ENCODE measurements around the gene JUND. TPM values are rescaled to one million over a fixed set of nuclear protein-coding genes. Genes with fewer than 3 reads are reported as not detected.

Gene JUND
- total and polyA plus RNA-seq, 9 donors, result 75.1 to 178 (median 137) TPM

DNA sequence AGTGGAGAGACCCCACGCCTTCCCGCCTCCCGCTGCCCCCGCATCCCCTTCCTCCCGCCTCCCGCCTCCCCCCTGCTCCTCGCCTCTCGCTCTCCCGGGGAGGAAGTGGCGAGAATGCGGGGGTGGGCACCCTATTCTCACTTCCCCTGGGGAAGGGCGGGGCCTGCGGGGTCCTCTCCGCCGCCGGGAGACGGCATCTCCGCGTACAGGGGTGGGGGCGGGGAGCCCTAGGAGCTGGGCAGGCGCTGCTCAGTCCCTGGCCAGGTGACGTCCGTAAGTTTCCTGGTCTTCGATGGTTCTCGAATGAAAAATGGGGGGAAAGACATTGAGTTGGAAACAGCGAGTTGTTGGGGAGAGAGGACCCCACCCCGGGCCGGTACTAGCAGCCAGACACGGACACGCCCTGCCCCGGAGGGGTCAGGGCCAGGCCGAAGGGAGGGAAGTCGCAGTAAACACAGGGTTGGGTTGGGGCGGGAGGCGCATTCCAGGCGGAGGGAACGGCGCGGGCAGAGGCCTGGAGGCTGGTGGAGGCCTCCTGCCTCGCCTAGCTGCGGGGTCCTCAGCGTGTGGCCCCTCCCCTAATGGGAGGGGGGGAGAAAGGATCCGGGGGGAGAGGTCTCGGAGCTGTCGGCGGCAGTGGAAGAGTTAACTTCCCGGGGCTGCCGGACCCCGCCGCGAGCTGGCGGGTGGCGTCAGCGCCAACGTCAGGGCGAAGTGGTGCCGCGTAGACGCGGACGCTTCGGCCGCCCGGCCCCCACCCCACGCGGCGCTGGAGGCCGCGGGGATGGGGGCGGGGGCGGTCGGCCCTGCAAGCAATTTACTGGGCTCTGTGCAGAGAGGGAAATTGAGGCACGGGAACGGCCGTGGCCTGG lies 10.4 kb upstream of the JUND start:
- Histone ChIP-seq H3K4me1 (ENCODE audit: control insufficient read depth, insufficient read depth, low read length) (peaks cover 42% of the 10 kb centered on the region), H3K27me3 (ENCODE audit: control insufficient read depth, insufficient read depth, low read length) (no peaks in the 10 kb centered on the region), H3K36me3 (ENCODE audit: control insufficient read depth, insufficient read depth, low read length) (no peaks in the 10 kb centered on the region), H3K9me3 (replicated peaks; ENCODE audit: control insufficient read depth, low read depth, low read length) (no peaks in the 10 kb centered on the region), H3K27ac (ENCODE audit: low read length) (peak overlapping the region; percentile 95), H3K4me3 (ENCODE audit: low read length) (peak overlapping the region; percentile 68)
- DNase-seq, result peak; percentile 93
- under 1% methylated on average over 54 of the region's 75 CpGs for WGBS (ENCODE audit: insufficient coverage)

DNA sequence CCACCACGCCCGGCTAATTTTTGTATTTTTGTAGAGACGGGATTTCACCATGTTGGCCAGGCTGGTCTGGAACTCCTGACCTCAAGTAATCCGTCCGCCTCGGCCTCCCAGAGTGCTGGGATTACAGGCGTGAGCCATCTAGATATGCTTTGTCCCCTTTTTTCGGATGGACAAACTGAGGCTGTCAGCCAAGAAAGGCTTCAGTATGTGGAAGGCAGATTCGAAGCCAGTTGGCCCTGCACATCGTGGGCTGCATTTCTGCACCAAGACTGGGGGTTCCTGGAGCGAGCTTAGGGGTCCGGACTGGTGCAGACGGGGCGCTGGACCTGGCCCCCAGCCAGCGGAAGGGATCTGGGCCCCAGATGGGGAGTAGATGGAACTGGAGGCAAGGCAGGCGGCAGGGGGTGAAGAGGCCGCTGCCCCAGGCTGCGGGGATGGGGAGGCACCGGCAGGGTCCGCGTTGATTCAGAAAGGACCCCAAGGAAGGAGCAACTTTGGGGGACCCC lies 9.7 kb upstream of the JUND start:
- Histone ChIP-seq H3K27me3 (ENCODE audit: control insufficient read depth, insufficient read depth, low read length) (no peaks in the 10 kb centered on the region), H3K9me3 (replicated peaks; ENCODE audit: control insufficient read depth, low read depth, low read length) (no peaks in the 10 kb centered on the region), H3K4me1 (ENCODE audit: control insufficient read depth, insufficient read depth, low read length) (peaks cover 46% of the 10 kb centered on the region), H3K4me3 (ENCODE audit: low read length) (peak overlapping the region; percentile 68), H3K27ac (ENCODE audit: low read length) (peak overlapping the region; percentile 95), H3K36me3 (ENCODE audit: control insufficient read depth, insufficient read depth, low read length) (no peaks in the 10 kb centered on the region)
- 22% methylated on average over 13 of the region's 21 CpGs for WGBS (ENCODE audit: insufficient coverage)
- DNase-seq, result no peak

DNA sequence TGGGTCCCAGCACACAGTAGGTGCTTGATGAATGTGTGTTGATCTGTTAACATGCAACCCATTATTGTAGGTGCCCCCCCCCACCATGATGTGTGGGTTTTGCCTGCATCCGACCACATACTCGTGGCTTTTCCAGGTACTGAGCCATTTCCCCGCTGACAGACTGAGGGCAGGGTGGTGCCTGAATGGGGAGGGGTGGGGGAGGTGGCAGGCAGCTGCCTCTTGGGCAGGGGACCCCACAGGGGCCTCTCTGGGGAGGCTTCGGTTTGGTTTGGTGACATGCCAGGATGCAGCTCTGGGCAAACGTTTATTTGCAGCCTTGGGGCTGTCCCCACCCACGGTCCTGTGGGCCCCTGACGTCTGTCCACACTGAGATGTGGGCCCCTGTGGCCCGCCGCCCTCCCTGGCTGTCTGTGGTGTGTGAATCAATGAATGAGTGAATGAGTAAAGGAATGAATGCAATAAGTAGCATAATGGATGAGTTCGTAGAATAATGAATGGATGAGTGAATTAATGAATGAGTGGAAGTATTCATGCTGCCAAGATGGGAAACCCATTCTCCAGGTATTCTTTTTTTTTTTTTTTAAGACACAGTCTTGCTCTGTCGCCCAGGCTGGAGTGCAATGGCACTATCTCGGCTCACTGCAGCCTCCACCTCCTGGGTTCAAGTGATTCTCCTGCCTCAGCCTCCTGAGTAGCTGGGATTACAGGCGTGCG lies 9.0 kb upstream of the JUND start:
- H3K27ac ChIP-seq (ENCODE audit: low read length), result peak overlapping the region; percentile 45
- DNase-seq, result no peak
- no peaks in the 10 kb centered on the region for H3K9me3 ChIP-seq (replicated peaks; ENCODE audit: control insufficient read depth, low read depth, low read length)
- no peaks in the 10 kb centered on the region for H3K36me3 ChIP-seq (ENCODE audit: control insufficient read depth, insufficient read depth, low read length)
- WGBS (ENCODE audit: insufficient coverage), result 30% methylated on average over 4 of the region's 14 CpGs
- H3K4me3 ChIP-seq (ENCODE audit: low read length), result no peak overlapping the region
- H3K27me3 ChIP-seq (ENCODE audit: control insufficient read depth, insufficient read depth, low read length), result no peaks in the 10 kb centered on the region
- peaks cover 46% of the 10 kb centered on the region for H3K4me1 ChIP-seq (ENCODE audit: control insufficient read depth, insufficient read depth, low read length)

DNA sequence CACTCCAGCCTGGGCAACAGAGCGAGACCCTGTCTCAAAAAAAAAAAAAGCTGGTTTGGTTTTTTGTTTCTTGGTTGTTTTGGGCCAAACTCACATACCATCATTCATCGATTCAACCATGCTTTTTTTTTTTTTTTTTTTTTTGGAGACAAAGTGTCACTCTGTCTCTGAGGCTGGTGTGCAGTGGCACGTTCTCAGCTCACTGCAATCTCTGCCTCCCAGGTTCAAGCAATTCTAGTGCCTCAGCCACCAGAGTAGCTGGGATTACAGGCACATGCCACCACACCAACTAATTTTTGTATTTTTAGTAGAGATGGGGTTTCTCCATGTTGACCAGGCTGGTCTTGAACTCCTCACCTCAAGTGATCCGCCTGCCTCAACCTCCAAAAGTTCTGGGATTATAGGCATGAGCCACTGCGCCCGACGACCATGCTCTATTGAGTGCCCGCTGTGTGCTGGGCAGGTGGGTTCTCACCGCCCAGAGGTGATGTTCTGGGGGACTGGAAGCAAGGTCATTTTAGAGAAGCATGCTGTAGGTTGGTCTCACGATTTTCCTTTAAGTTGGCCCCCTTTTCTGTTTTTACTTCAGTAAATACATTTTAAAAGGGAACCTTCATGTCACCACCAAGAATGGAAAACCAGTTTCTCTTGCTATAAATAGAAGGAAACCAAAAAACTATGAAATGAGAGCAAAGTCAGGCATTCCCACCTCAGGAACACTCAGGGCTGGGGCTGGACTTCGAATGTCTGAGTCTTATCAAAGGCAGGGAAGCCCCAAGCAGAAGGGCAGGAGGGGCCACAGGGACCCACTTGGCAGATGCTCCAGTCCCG lies 8.3 kb upstream of the JUND start:
- H3K27ac ChIP-seq (ENCODE audit: low read length), result peak overlapping the region; percentile 45
- peaks cover 53% of the 10 kb centered on the region for H3K4me1 ChIP-seq (ENCODE audit: control insufficient read depth, insufficient read depth, low read length)
- DNase-seq, result peak; percentile 68
- no peaks in the 10 kb centered on the region for H3K9me3 ChIP-seq (replicated peaks; ENCODE audit: control insufficient read depth, low read depth, low read length)
- WGBS (ENCODE audit: insufficient coverage), result 62% methylated on average over 5 of the region's 12 CpGs
- H3K36me3 ChIP-seq (ENCODE audit: control insufficient read depth, insufficient read depth, low read length), result no peaks in the 10 kb centered on the region
- no peaks in the 10 kb centered on the region for H3K27me3 ChIP-seq (ENCODE audit: control insufficient read depth, insufficient read depth, low read length)
- H3K4me3 ChIP-seq (ENCODE audit: low read length), result no peak overlapping the region

- no peaks in the 10 kb centered on the region for H3K36me3 ChIP-seq (ENCODE audit: control insufficient read depth, insufficient read depth, low read length)
- peak overlapping the region; percentile 53 for H3K27ac ChIP-seq (ENCODE audit: low read length)
- WGBS (ENCODE audit: insufficient coverage), result 6% methylated on average over 21 of the region's 26 CpGs
- no peak overlapping the region for H3K4me3 ChIP-seq (ENCODE audit: low read length)
- H3K9me3 ChIP-seq (replicated peaks; ENCODE audit: control insufficient read depth, low read depth, low read length), result no peaks in the 10 kb centered on the region
- DNase-seq, result peak; percentile 54
- no peaks in the 10 kb centered on the region for H3K27me3 ChIP-seq (ENCODE audit: control insufficient read depth, insufficient read depth, low read length)
- peaks cover 49% of the 10 kb centered on the region for H3K4me1 ChIP-seq (ENCODE audit: control insufficient read depth, insufficient read depth, low read length)
Observed at GRCh38 chr19:18287836-18288772, 6.7 kb upstream of the JUND start.

GRCh38 chr19:18286973-18287635 lies 5.7 kb upstream of the JUND start:
- Histone ChIP-seq H3K36me3 (ENCODE audit: control insufficient read depth, insufficient read depth, low read length) (no peaks in the 10 kb centered on the region), H3K9me3 (replicated peaks; ENCODE audit: control insufficient read depth, low read depth, low read length) (no peaks in the 10 kb centered on the region), H3K4me3 (ENCODE audit: low read length) (no peak overlapping the region), H3K27me3 (ENCODE audit: control insufficient read depth, insufficient read depth, low read length) (no peaks in the 10 kb centered on the region), H3K27ac (ENCODE audit: low read length) (peak overlapping the region; percentile 16), H3K4me1 (ENCODE audit: control insufficient read depth, insufficient read depth, low read length) (peaks cover 50% of the 10 kb centered on the region)
- DNase-seq, result no peak
- 53% methylated on average over 16 of the region's 21 CpGs for WGBS (ENCODE audit: insufficient coverage)

DNA sequence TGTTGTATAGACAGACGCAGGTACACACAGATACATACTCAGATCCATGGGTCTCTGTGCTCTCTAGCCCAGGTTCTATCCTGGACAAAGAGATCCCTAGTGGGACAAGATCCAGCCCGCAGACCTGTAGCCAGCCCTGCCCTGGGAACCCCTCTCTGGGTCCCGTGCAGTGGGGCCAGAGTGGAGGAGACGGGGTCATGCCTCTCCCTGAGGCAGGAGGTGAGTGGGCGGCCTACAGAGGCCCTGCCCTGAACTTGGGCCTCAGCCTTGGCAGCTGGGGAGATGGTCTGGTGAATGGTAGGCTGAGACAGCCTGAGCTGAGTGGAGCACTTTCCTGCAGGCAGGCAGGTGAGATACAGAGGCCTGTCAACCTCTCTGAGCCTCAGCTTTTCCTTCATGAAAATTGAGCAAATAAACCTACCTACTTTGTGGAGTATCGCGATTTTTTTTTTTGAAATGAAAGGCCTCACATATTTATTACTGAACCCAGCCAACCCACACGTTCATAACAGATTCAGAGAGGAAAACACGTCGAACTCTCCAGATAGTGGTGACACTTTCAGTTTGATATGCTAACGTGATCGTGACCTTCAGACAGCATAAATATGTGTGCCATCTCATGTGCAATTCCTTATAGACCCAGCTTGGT lies 3.4 kb upstream of the JUND start:
- H3K36me3 ChIP-seq (ENCODE audit: control insufficient read depth, insufficient read depth, low read length), result no peaks in the 10 kb centered on the region
- H3K9me3 ChIP-seq (replicated peaks; ENCODE audit: control insufficient read depth, low read depth, low read length), result no peaks in the 10 kb centered on the region
- peaks cover 35% of the 10 kb centered on the region for H3K4me1 ChIP-seq (ENCODE audit: control insufficient read depth, insufficient read depth, low read length)
- H3K27ac ChIP-seq (ENCODE audit: low read length), result peak overlapping the region; percentile 15
- no peaks in the 10 kb centered on the region for H3K27me3 ChIP-seq (ENCODE audit: control insufficient read depth, insufficient read depth, low read length)
- DNase-seq, result no peak
- 33% methylated on average over 8 of the region's 12 CpGs for WGBS (ENCODE audit: insufficient coverage)
- no peak overlapping the region for H3K4me3 ChIP-seq (ENCODE audit: low read length)

- Histone ChIP-seq H3K36me3 (ENCODE audit: control insufficient read depth, insufficient read depth, low read length) (peaks cover 12% of the 10 kb centered on the region), H3K4me1 (ENCODE audit: control insufficient read depth, insufficient read depth, low read length) (peaks cover 41% of the 10 kb centered on the region), H3K27me3 (ENCODE audit: control insufficient read depth, insufficient read depth, low read length) (no peaks in the 10 kb centered on the region), H3K4me3 (ENCODE audit: low read length) (no peak overlapping the region), H3K27ac (ENCODE audit: low read length) (no peak overlapping the region), H3K9me3 (replicated peaks; ENCODE audit: control insufficient read depth, low read depth, low read length) (no peaks in the 10 kb centered on the region)
- WGBS (ENCODE audit: insufficient coverage), result 90% methylated on average over 4 of the region's 5 CpGs
- no peak for DNase-seq
Observed at GRCh38 chr19:18283338-18283737, 1.9 kb upstream of the JUND start.

All from muscle of leg (tissue), 11 donors.